ENCODE data around the gene PIPOX. TPM values are rescaled to one million over a fixed set of nuclear protein-coding genes. Genes with fewer than 3 reads are reported as not detected.

Gene PIPOX
- total RNA-seq, 1 donor from 2014 or later = 1.3 TPM

DNA sequence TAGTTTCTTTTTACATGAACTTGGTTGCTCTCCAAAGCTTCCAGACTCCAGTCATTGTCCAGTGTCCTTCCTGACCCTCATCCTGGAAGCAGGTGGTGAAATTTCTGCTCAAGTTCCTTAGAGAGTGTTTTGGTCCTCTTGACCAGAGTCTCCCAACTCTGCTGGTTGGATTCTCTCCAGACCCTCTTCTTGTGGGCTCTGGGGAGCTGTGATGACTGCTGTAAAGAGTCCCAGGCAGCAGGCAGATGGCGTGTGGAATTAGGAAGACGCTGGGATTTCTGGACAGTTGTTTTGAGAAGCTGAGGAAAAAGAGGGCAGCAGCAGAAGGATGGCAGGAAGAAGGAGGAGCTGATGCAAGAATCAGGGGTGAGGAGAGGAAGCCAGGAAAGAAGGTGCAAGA lies 35.5 kb upstream of the PIPOX start:
- intact Hi-C loops (cut with DNase I) = no loop called here
- Histone ChIP-seq H3K27ac (no peak overlapping the region), H3K4me1 (no peaks in the 10 kb centered on the region), H3K36me3 (no peaks in the 10 kb centered on the region), H3K9me3 (no peaks in the 10 kb centered on the region), H3K4me3 (no peak overlapping the region), H3K27me3 (ENCODE audit: low read depth) (peaks cover 63% of the 10 kb centered on the region)
- ATAC-seq (no peak), DNase-seq (no peak)
- TF ChIP-seq, protein P1, sequence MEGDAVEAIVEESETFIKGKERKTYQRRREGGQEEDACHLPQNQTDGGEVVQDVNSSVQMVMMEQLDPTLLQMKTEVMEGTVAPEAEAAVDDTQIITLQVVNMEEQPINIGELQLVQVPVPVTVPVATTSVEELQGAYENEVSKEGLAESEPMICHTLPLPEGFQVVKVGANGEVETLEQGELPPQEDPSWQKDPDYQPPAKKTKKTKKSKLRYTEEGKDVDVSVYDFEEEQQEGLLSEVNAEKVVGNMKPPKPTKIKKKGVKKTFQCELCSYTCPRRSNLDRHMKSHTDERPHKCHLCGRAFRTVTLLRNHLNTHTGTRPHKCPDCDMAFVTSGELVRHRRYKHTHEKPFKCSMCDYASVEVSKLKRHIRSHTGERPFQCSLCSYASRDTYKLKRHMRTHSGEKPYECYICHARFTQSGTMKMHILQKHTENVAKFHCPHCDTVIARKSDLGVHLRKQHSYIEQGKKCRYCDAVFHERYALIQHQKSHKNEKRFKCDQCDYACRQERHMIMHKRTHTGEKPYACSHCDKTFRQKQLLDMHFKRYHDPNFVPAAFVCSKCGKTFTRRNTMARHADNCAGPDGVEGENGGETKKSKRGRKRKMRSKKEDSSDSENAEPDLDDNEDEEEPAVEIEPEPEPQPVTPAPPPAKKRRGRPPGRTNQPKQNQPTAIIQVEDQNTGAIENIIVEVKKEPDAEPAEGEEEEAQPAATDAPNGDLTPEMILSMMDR (IDR thresholded peaks at IDR 0.05) = no peak

DNA sequence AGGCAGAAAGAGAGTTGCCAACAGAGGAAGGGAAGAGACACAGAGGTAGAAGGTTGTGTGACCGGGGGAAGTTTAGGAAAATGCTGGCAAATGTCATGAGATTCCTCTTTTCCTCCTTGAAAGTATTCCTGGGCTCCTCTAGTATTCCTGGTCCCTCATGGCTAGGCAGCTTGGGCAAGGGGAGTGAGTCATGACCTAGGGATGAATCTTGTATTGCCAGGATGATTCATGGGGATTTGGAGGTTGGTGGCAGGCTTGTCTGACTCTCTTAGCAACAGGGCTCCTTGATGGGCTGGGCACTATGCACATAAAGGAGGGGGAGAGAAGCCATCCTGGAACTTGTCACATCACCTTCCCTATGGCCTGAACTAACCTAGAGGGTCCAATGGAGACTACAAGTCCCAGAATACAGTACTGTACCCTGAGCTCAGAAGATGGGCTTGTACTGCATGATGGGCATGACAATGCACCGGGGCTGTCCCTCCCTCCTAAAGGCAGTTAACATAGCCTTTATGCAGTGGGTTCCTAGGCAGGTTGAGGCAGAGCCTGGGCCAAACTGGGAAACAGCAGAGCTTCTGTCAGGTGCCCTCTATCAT lies 35.0 kb upstream of the PIPOX start:
- Histone ChIP-seq H3K9me3 (no peaks in the 10 kb centered on the region), H3K27me3 (ENCODE audit: low read depth) (peaks cover 63% of the 10 kb centered on the region), H3K27ac (no peak overlapping the region), H3K4me3 (no peak overlapping the region), H3K36me3 (no peaks in the 10 kb centered on the region), H3K4me1 (no peaks in the 10 kb centered on the region)
- DNase-seq (no peak), ATAC-seq (no peak)
- TF ChIP-seq, protein P1 (IDR thresholded peaks at IDR 0.05) = no peak
- intact Hi-C loops (cut with DNase I) = no loop called here

DNA sequence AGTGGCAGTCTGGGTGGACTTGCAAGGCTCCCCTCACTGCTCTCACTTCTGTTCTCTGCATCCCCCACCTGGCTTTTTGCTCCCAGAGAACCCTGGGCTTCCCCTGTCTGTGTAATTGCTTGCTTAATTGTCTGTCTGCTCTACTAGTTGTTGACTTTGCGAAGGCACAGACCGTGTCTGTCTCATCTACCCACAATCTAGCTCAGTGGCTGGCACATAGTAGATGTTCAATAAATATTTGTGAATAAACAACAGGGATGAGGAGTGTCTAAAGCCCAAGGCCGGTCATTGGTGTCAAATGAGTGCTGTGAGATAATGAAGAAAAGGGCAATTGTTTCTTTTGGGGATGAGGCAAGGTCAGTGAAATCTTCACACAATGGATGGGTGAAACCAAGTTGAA lies 34.4 kb upstream of the PIPOX start:
- H3K4me3 ChIP-seq = no peak overlapping the region
- DNase-seq = no peak

DNA sequence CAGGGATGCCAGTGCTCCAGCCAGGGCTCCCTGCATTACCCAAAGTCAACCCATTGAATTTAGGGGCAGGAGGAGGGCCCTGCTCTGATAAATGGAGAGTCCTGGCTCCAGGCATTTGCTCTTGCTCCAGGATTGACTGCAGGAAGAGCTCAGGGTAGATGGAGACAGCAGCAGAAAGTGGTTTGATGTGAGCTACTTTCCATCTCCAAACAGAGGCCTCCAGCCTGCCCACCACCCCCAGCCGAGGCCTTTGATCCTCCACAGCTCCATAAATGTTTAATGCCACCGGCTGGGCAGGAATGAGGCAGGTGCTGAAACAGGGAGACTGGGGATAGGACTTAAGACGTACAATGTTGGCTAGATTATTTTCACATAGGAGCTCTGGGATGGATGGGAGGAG lies 32.8 kb upstream of the PIPOX start:
- H3K4me1 ChIP-seq = no peaks in the 10 kb centered on the region
- H3K36me3 ChIP-seq = no peaks in the 10 kb centered on the region
- no peaks in the 10 kb centered on the region for H3K9me3 ChIP-seq
- TF ChIP-seq, protein P1 (IDR thresholded peaks at IDR 0.05) = no peak
- intact Hi-C loops (cut with DNase I) = no loop called here
- ATAC-seq (no peak), DNase-seq (no peak)
- H3K27ac ChIP-seq = no peak overlapping the region
- H3K4me3 ChIP-seq = no peak overlapping the region
- H3K27me3 ChIP-seq (ENCODE audit: low read depth) = peaks cover 42% of the 10 kb centered on the region

More for the DNA sequence above, 34.4 kb upstream of the PIPOX start:
- no peaks in the 10 kb centered on the region for H3K4me1 ChIP-seq
- no peak overlapping the region for H3K27ac ChIP-seq
- no peaks in the 10 kb centered on the region for H3K9me3 ChIP-seq
- H3K36me3 ChIP-seq = no peaks in the 10 kb centered on the region
- no peak for ATAC-seq
- peaks cover 58% of the 10 kb centered on the region for H3K27me3 ChIP-seq (ENCODE audit: low read depth)
- TF ChIP-seq, protein P1 (IDR thresholded peaks at IDR 0.05) = no peak
- intact Hi-C loops (cut with DNase I) = no loop called here

DNA sequence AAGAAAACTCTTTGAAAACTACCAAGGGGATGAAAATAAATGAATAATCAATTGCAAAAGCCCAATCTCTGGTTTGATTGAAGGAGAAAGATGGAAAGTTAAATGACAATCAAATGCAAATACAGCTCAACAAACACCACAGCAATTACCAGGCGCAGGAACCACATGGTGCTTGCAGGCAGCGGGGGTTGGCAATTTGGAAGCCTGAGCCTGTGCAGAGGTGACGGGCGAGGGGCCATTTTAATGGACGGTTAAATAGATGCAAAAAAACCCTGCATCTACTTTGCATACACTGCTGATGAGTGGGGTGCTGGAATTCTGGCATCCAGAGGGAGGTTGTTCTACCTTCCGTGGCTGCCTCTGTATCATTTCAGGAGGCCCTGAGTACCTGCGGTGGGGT lies 32.4 kb upstream of the PIPOX start:
- H3K4me3 ChIP-seq = no peak overlapping the region
- H3K4me1 ChIP-seq = no peaks in the 10 kb centered on the region
- no peaks in the 10 kb centered on the region for H3K9me3 ChIP-seq
- intact Hi-C loops (cut with DNase I) = no loop called here
- no peak overlapping the region for H3K27ac ChIP-seq
- TF ChIP-seq, protein P1 (IDR thresholded peaks at IDR 0.05) = no peak
- H3K27me3 ChIP-seq (ENCODE audit: low read depth) = peaks cover 38% of the 10 kb centered on the region
- no peaks in the 10 kb centered on the region for H3K36me3 ChIP-seq
- DNase-seq = no peak
- no peak for ATAC-seq

Data from lower lobe of right lung (tissue), 2 donors.